ENCODE results near the gene ARHGAP31.
"Not testable (repeated sequence)": the region's sequence is repeated elsewhere in the genome, so short reads cannot be mapped to it uniquely, and the experiment has no call there.

The ARHGAP31 gene

GRCh38 chr3:119293871-119294695, at the start of gene ARHGAP31:
Gene ARHGAP31 (plus strand): TSS chr3:119294383. CDS start chr3:119294905, 522 bp downstream.
- peak within 1 kb of the TSS; percentile 56; the same call in 1 of the 2 replicates for H3K9ac ChIP-seq (ENCODE audit: low read depth, low read length)
- peak within 1 kb of the TSS; percentile 80 for H3K4me3 ChIP-seq (ENCODE audit: low read length)
- H3K9me3 ChIP-seq (ENCODE audit: insufficient read depth, low read depth, low read length): no peaks in the 10 kb centered on the region
- H3K27ac ChIP-seq (ENCODE audit: low read length): no peak within 1 kb of the TSS
- H3K36me3 ChIP-seq (ENCODE audit: insufficient read depth, low read depth, low read length): no peaks in the 10 kb centered on the region
- peaks cover 57% of the 10 kb centered on the region for H3K27me3 ChIP-seq (ENCODE audit: insufficient read depth, low read length)
- peaks cover 14% of the 10 kb centered on the region; the same call in 1 of the 2 replicates for H3K4me1 ChIP-seq (ENCODE audit: insufficient read depth, low read length)

- H3K36me3 ChIP-seq (ENCODE audit: insufficient read depth, low read depth, low read length): no peaks in the 10 kb centered on the region
These were observed 48.4 kb upstream of the ARHGAP31 start for GRCh38 chr3:119245778-119246177.

GRCh38 chr3:119255214-119255613, 39.0 kb upstream of the ARHGAP31 start:
- H3K36me3 ChIP-seq (ENCODE audit: insufficient read depth, low read depth, low read length): no peaks in the 10 kb centered on the region
- peak overlapping the region; percentile 49 for H3K27ac ChIP-seq (ENCODE audit: low read length)
- no peaks in the 10 kb centered on the region for H3K27me3 ChIP-seq (ENCODE audit: insufficient read depth, low read length)
- H3K9ac ChIP-seq (ENCODE audit: low read depth, low read length): peak overlapping the region; percentile 47; the same call in 1 of the 2 replicates
- no peak overlapping the region for H3K4me3 ChIP-seq (ENCODE audit: low read length)
- H3K4me1 ChIP-seq (ENCODE audit: insufficient read depth, low read length): peaks cover 36% of the 10 kb centered on the region; the same call in 1 of the 2 replicates
- no peaks in the 10 kb centered on the region for H3K9me3 ChIP-seq (ENCODE audit: insufficient read depth, low read depth, low read length)

More at GRCh38 chr3:119245778-119246177, 48.4 kb upstream of the ARHGAP31 start:
- H3K9me3 ChIP-seq (ENCODE audit: insufficient read depth, low read depth, low read length): peaks cover 14% of the 10 kb centered on the region; the same call in 1 of the 2 replicates
- H3K27me3 ChIP-seq (ENCODE audit: insufficient read depth, low read length): no peaks in the 10 kb centered on the region
- no peak overlapping the region for H3K9ac ChIP-seq (ENCODE audit: low read depth, low read length)
- no peak overlapping the region for H3K27ac ChIP-seq (ENCODE audit: low read length)
- no peak overlapping the region for H3K4me3 ChIP-seq (ENCODE audit: low read length)
- H3K4me1 ChIP-seq (ENCODE audit: insufficient read depth, low read length): peaks cover 3% of the 10 kb centered on the region; the same call in 1 of the 2 replicates

- H3K27ac ChIP-seq (ENCODE audit: low read length): peak overlapping the region; percentile 68
- no peaks in the 10 kb centered on the region for H3K27me3 ChIP-seq (ENCODE audit: insufficient read depth, low read length)
- H3K4me3 ChIP-seq (ENCODE audit: low read length): no peak overlapping the region
- peak overlapping the region; percentile 54; the same call in 1 of the 2 replicates for H3K9ac ChIP-seq (ENCODE audit: low read depth, low read length)
- no peaks in the 10 kb centered on the region for H3K36me3 ChIP-seq (ENCODE audit: insufficient read depth, low read depth, low read length)
- peaks cover 42% of the 10 kb centered on the region; the same call in 1 of the 2 replicates for H3K4me1 ChIP-seq (ENCODE audit: insufficient read depth, low read length)
- no peaks in the 10 kb centered on the region for H3K9me3 ChIP-seq (ENCODE audit: insufficient read depth, low read depth, low read length)
These were observed 37.1 kb upstream of the ARHGAP31 start for GRCh38 chr3:119257111-119257510.

GRCh38 chr3:119257654-119258410, 36.4 kb upstream of the ARHGAP31 start:
- H3K9me3 ChIP-seq (ENCODE audit: insufficient read depth, low read depth, low read length): no peaks in the 10 kb centered on the region
- H3K9ac ChIP-seq (ENCODE audit: low read depth, low read length): peak overlapping the region; percentile 54; the same call in 1 of the 2 replicates
- no peaks in the 10 kb centered on the region for H3K36me3 ChIP-seq (ENCODE audit: insufficient read depth, low read depth, low read length)
- peak overlapping the region; percentile 68 for H3K27ac ChIP-seq (ENCODE audit: low read length)
- no peak overlapping the region for H3K4me3 ChIP-seq (ENCODE audit: low read length)
- H3K4me1 ChIP-seq (ENCODE audit: insufficient read depth, low read length): peaks cover 42% of the 10 kb centered on the region; the same call in 1 of the 2 replicates
- no peaks in the 10 kb centered on the region for H3K27me3 ChIP-seq (ENCODE audit: insufficient read depth, low read length)

GRCh38 chr3:119258915-119259314, 35.3 kb upstream of the ARHGAP31 start:
- peaks cover 42% of the 10 kb centered on the region; the same call in 1 of the 2 replicates for H3K4me1 ChIP-seq (ENCODE audit: insufficient read depth, low read length)
- no peak overlapping the region for H3K27ac ChIP-seq (ENCODE audit: low read length)
- H3K9ac ChIP-seq (ENCODE audit: low read depth, low read length): no peak overlapping the region; the same call in 1 of the 2 replicates
- H3K27me3 ChIP-seq (ENCODE audit: insufficient read depth, low read length): no peaks in the 10 kb centered on the region
- H3K4me3 ChIP-seq (ENCODE audit: low read length): no peak overlapping the region
- no peaks in the 10 kb centered on the region for H3K36me3 ChIP-seq (ENCODE audit: insufficient read depth, low read depth, low read length)
- no peaks in the 10 kb centered on the region for H3K9me3 ChIP-seq (ENCODE audit: insufficient read depth, low read depth, low read length)

GRCh38 chr3:119259821-119260220, 34.4 kb upstream of the ARHGAP31 start:
- Histone ChIP-seq H3K4me3 (ENCODE audit: low read length) (no peak overlapping the region), H3K9ac (ENCODE audit: low read depth, low read length) (no peak overlapping the region), H3K36me3 (ENCODE audit: insufficient read depth, low read depth, low read length) (no peaks in the 10 kb centered on the region), H3K27me3 (ENCODE audit: insufficient read depth, low read length) (no peaks in the 10 kb centered on the region), H3K9me3 (ENCODE audit: insufficient read depth, low read depth, low read length) (no peaks in the 10 kb centered on the region), H3K27ac (ENCODE audit: low read length) (no peak overlapping the region), H3K4me1 (ENCODE audit: insufficient read depth, low read length) (peaks cover 35% of the 10 kb centered on the region; the same call in 1 of the 2 replicates)

- H3K27me3 ChIP-seq (ENCODE audit: insufficient read depth, low read length): no peaks in the 10 kb centered on the region
- no peaks in the 10 kb centered on the region for H3K9me3 ChIP-seq (ENCODE audit: insufficient read depth, low read depth, low read length)
- no peaks in the 10 kb centered on the region for H3K36me3 ChIP-seq (ENCODE audit: insufficient read depth, low read depth, low read length)
- peaks cover 32% of the 10 kb centered on the region; the same call in 1 of the 2 replicates for H3K4me1 ChIP-seq (ENCODE audit: insufficient read depth, low read length)
- H3K4me3 ChIP-seq (ENCODE audit: low read length): no peak overlapping the region
- no peak overlapping the region for H3K9ac ChIP-seq (ENCODE audit: low read depth, low read length)
- H3K27ac ChIP-seq (ENCODE audit: low read length): no peak overlapping the region
These were observed 33.1 kb upstream of the ARHGAP31 start for GRCh38 chr3:119261055-119261454.

- H3K27me3 ChIP-seq (ENCODE audit: insufficient read depth, low read length); H3K9ac ChIP-seq (ENCODE audit: low read depth, low read length); H3K9me3 ChIP-seq (ENCODE audit: insufficient read depth, low read depth, low read length); H3K4me1 ChIP-seq (ENCODE audit: insufficient read depth, low read length); H3K27ac ChIP-seq (ENCODE audit: low read length); H3K4me3 ChIP-seq (ENCODE audit: low read length); H3K36me3 ChIP-seq (ENCODE audit: insufficient read depth, low read depth, low read length): not testable (repeated sequence)
These were observed 24.0 kb upstream of the ARHGAP31 start for GRCh38 chr3:119270212-119270611.

GRCh38 chr3:119276680-119277079, 17.5 kb upstream of the ARHGAP31 start:
- no peak overlapping the region for H3K27ac ChIP-seq (ENCODE audit: low read length)
- H3K9me3 ChIP-seq (ENCODE audit: insufficient read depth, low read depth, low read length): no peaks in the 10 kb centered on the region
- no peaks in the 10 kb centered on the region for H3K4me1 ChIP-seq (ENCODE audit: insufficient read depth, low read length)
- no peak overlapping the region for H3K9ac ChIP-seq (ENCODE audit: low read depth, low read length)
- no peaks in the 10 kb centered on the region for H3K27me3 ChIP-seq (ENCODE audit: insufficient read depth, low read length)
- no peak overlapping the region for H3K4me3 ChIP-seq (ENCODE audit: low read length)
- no peaks in the 10 kb centered on the region for H3K36me3 ChIP-seq (ENCODE audit: insufficient read depth, low read depth, low read length)

GRCh38 chr3:119279101-119279554, 15.1 kb upstream of the ARHGAP31 start:
- Histone ChIP-seq H3K27me3 (ENCODE audit: insufficient read depth, low read length) (no peaks in the 10 kb centered on the region), H3K36me3 (ENCODE audit: insufficient read depth, low read depth, low read length) (no peaks in the 10 kb centered on the region), H3K27ac (ENCODE audit: low read length) (no peak overlapping the region), H3K9ac (ENCODE audit: low read depth, low read length) (no peak overlapping the region), H3K4me3 (ENCODE audit: low read length) (no peak overlapping the region), H3K9me3 (ENCODE audit: insufficient read depth, low read depth, low read length) (peaks cover 12% of the 10 kb centered on the region), H3K4me1 (ENCODE audit: insufficient read depth, low read length) (no peaks in the 10 kb centered on the region)
